Activated T-cell treated with anti-CD3 and anti-CD28 coated beads, Interleukin-2, amount 50 U/mL, for 24 hours (primary cell): ENCODE data around the gene PACS2.

Experiments used
- DNase-seq: peaks from one replicate; pipeline ENCODE4 v3.0.0-alpha.2; 2020
- H3K27ac Mint-ChIP-seq: 2 replicates; pipeline ENCODE4 v1.8.0; 2020; ENCODE audit warnings: mild to moderate bottlenecking, mixed read lengths
- H3K27me3 Mint-ChIP-seq: 2 replicates; pipeline ENCODE4 v1.8.0; 2020; ENCODE audit warnings: mixed read lengths
- H3K36me3 Mint-ChIP-seq: 2 replicates; pipeline ENCODE4 v1.8.0; 2020; ENCODE audit warnings: low read depth, mixed read lengths
- H3K4me1 Mint-ChIP-seq: 2 replicates; pipeline ENCODE4 v1.8.0; 2020; ENCODE audit warnings: low read depth, mixed read lengths
- H3K4me3 Mint-ChIP-seq: 2 replicates; pipeline ENCODE4 v1.8.0; 2020; ENCODE audit warnings: mild to moderate bottlenecking, moderate library complexity, mixed read lengths
- H3K9me3 Mint-ChIP-seq: 2 replicates; pipeline ENCODE4 v1.8.0; 2020; ENCODE audit warnings: mixed read lengths

Gene PACS2

DNA sequence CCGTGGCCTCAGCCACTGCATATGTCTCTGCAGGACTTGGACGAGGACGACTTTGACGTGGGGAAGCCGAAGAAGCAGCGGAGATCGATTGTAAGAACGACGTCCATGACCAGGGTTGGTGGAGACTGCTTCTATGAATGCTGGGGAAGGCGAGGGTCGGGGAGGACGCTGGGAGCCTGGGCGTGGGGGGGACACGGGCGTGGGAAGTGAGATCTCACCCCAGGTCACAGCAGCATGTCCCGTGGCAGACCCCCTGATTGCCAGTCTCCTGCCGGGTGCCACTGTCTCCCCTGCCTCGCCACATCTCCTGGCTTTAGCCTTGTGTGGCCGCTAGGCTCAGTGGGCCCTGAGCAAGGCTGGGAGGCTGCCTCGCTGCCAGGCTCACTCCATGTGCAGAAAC lies 53.9 kb downstream of the PACS2 start:
- Mint-ChIP-seq H3K4me1 (peaks cover 8% of the 10 kb centered on the region), H3K36me3 (peaks cover 5% of the 10 kb centered on the region), H3K4me3 (no peak overlapping the region), H3K27me3 (no peaks in the 10 kb centered on the region), H3K27ac (no peak overlapping the region), H3K9me3 (no peaks in the 10 kb centered on the region)
- no peak for DNase-seq

GRCh38 chr14:105368910-105369652 lies 54.5 kb downstream of the PACS2 start:
- Mint-ChIP-seq H3K27me3 (no peaks in the 10 kb centered on the region), H3K4me3 (no peak overlapping the region), H3K4me1 (peaks cover 2% of the 10 kb centered on the region)

DNA sequence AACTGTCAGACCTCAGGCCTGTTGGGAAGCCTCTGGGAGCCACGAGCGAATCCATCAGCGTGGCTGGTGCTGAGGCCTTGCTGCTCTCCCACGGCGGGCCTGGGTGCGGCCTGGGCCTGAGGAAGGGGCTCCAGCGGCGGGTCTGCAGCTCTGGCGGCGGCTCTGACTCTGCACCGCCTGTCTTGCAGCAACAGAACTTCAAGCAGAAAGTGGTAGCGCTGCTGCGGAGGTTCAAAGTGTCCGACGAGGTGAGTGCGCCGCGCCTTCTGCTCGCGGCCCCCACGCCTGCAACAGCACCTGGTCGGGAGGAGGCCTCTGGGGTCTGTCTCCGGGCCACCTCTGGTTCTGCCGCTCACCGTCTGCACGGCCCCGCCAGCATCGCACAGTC lies 55.1 kb downstream of the PACS2 start:
- DNase-seq, result no peak
- Mint-ChIP-seq H3K4me3 (no peak overlapping the region), H3K4me1 (peaks cover 1% of the 10 kb centered on the region), H3K27ac (no peak overlapping the region), H3K36me3 (peaks cover 5% of the 10 kb centered on the region), H3K9me3 (no peaks in the 10 kb centered on the region), H3K27me3 (no peaks in the 10 kb centered on the region)

More at GRCh38 chr14:105368910-105369652, 54.5 kb downstream of the PACS2 start:
- H3K27ac Mint-ChIP-seq, result no peak overlapping the region
- peaks cover 5% of the 10 kb centered on the region for H3K36me3 Mint-ChIP-seq
- H3K9me3 Mint-ChIP-seq, result no peaks in the 10 kb centered on the region
- no peak for DNase-seq

DNA sequence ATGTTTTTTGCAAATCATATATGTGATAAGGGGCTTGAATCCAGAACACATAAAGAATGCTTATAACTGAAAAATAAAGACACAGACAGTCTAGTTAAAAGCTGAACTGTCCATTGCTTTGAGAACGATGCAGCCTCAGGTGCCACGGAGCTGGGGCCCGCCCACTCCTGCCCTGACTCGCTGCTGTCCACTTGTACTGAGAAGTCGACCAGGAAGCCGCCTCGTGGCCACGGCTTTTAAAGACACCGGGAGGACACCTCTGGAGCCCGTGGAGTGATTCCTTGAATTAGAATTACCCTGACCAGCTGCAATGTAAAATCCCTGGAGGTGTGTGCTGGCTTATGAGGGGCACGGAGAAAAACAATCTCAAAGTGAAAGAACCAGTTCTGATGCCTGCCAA lies 59.8 kb downstream of the PACS2 start:
- Mint-ChIP-seq H3K27ac (no peak overlapping the region), H3K36me3 (no peaks in the 10 kb centered on the region), H3K27me3 (no peaks in the 10 kb centered on the region), H3K4me1 (peaks cover 11% of the 10 kb centered on the region), H3K4me3 (no peak overlapping the region), H3K9me3 (no peaks in the 10 kb centered on the region)
- no peak for DNase-seq

DNA sequence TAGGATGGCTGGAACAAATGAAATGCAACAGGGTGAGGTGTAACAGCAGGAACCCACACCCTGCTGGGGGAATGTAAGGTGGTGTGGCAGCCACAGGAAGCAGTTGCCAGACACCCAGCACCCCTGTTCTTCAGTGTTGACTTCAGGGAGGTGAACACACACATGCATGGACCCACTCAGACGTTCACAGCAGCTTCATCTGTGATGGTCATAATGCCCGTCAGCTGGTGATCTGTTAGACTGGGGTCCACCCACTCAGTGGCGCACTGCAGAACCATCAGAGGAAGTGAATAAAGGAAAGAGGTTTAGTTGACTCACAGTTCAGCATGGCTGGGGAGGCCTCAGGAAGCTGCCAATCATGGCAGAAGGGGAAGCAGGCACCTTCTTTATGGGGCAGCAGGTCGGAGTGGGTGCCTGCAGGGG lies 61.1 kb downstream of the PACS2 start:
- DNase-seq, result peak; percentile 59
- Mint-ChIP-seq H3K9me3 (no peaks in the 10 kb centered on the region), H3K4me3 (peak overlapping the region; percentile 12), H3K27me3 (no peaks in the 10 kb centered on the region), H3K4me1 (peaks cover 11% of the 10 kb centered on the region), H3K27ac (peak overlapping the region; percentile 53), H3K36me3 (peaks cover 2% of the 10 kb centered on the region)

DNA sequence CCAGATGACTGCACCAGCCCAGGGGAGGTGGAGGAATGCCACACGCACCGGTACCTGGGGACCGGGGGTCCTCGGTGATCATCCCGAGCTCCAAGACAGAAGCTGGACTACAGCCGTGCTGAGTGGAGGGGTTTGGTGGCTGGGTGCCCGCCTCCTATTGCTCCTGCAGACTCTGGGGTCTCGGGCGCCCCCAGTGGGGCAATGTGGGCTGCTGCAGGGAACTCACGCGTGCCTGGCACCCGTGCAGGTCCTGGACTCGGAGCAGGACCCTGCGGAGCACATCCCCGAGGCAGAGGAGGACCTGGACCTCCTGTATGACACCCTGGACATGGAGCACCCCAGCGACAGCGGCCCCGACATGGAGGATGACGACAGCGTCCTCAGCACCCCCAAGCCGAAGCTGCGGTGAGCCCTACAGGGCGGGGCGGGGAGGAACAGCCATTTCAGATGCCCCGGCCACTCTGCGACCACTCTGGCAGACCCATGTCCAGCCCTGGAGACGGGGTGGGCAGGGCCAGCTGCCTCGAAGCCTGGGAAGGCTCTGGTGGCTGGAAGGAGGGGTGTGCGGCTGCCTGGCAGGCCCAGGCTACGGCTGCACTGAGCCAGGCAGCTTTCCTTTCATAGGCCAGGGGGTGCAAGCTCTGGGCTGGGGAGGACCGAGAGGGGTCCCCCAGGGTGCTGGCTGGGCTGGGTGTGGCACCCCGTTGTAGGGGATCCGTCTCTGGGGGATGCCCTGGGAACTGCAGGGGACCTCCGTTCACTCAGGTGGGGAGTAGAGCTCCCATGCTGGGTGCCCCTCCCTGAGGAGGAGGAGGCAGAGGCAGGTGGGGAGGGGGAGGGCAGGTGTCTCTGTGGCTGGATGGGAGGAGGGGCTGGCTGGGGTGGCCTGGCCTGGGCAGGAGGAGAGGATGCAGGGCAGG lies 62.2 kb downstream of the PACS2 start:
- Mint-ChIP-seq H3K9me3 (no peaks in the 10 kb centered on the region), H3K36me3 (peaks cover 3% of the 10 kb centered on the region), H3K27ac (no peak overlapping the region), H3K4me1 (peaks cover 9% of the 10 kb centered on the region), H3K27me3 (no peaks in the 10 kb centered on the region), H3K4me3 (no peak overlapping the region)
- no peak for DNase-seq

DNA sequence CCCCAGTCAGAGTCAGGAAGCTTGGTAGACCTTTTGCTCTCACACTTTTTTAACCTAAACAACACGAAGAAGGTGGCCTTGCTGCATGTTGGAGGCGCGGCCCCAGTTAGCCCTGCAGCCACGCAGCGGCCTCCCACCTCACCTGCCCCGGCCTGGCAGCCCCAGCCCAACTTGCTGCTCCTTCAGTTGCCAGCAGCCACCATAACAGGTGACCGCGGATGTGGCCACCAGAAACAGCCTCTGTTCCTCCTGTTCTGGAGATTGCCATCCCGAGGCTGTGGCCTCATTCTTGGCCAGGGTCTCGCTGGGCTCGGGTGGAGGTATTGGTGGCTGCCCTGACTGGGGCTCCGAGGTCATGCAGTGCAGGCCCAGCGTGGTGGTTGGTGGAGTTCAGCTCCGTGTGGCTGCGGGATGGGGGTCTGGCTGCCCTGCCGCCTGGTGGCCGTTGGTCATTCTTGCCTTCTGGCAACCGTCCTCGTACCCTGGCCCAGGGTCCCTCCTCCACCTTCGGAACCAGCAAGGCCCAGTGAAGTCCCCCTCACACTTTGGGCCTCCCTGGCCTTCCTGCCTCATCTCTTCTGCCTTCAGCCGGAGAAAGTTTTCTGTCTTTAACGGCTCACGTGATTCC lies 63.1 kb downstream of the PACS2 start:
- peaks cover 6% of the 10 kb centered on the region for H3K36me3 Mint-ChIP-seq
- no peak overlapping the region for H3K4me3 Mint-ChIP-seq
- DNase-seq, result no peak
- peaks cover 9% of the 10 kb centered on the region for H3K4me1 Mint-ChIP-seq
- H3K9me3 Mint-ChIP-seq, result no peaks in the 10 kb centered on the region
- H3K27me3 Mint-ChIP-seq, result no peaks in the 10 kb centered on the region
- H3K27ac Mint-ChIP-seq, result no peak overlapping the region

DNA sequence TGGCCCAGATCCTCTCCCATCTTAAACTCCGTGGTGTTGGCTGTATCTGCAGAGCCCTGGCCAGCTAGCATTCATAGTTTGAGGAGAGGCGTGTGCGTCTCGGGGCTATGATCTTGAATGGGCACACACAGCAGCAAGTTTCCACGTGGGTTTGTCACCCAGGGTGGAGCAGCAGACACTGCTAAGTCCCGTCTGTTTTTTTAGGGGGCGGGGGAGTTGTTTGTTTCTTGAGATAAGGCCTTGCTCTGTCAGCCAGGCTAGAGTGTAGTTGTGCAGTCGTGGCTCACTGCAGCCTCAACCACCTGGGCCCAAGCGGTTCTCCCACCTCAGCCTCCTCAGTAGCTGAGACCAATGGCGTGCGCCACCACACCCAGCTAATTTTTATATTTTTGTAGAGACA lies 63.7 kb downstream of the PACS2 start:
- Mint-ChIP-seq H3K27ac (no peak overlapping the region), H3K36me3 (peaks cover 10% of the 10 kb centered on the region), H3K9me3 (no peaks in the 10 kb centered on the region), H3K27me3 (no peaks in the 10 kb centered on the region), H3K4me1 (peaks cover 9% of the 10 kb centered on the region), H3K4me3 (no peak overlapping the region)
- DNase-seq, result no peak

DNA sequence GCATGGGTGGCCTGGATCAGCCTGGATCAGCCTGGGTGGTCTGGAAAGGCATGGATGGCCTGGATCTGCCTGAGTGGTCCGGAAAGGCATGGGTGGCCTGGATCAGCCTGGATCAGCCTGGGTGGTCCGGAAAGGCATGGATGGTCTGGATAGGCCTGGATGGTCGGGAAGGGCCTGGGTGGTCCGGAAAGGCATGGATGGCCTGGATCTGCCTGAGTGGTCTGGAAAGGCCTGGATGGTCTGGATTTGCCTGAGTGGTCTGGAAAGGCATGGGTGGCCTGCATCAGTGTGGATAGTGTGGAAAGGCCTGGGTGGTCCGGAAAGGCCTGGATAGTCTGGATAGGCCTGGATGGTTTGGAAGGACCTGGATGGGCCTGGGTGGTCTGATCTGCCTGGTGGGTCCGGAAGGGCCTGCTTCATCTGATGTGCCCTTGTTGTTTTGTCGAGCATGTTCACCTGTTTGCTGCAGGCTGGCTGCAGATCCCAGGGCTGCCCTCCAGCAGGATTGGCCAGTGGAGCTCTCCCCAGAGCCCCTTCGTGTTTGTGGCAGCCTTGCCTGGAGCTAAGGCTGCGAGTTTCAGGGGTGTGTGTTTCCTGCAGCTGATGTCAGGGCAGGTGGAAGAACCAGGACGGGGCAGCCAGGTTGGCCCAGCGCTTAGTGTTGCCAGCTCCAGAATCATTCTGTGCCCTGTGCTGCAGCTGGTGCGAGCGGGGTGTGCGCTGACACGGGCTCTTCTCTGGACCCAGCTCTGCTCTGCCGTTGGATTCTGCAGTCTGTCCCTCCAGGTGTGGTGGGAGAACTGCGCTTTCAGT lies 64.5 kb downstream of the PACS2 start:
- Mint-ChIP-seq H3K4me1 (peaks cover 9% of the 10 kb centered on the region), H3K27ac (no peak overlapping the region), H3K27me3 (no peaks in the 10 kb centered on the region), H3K36me3 (peaks cover 17% of the 10 kb centered on the region), H3K4me3 (no peak overlapping the region), H3K9me3 (no peaks in the 10 kb centered on the region)
- no peak for DNase-seq

- no peak for DNase-seq
- peaks cover 9% of the 10 kb centered on the region for H3K4me1 Mint-ChIP-seq
- no peaks in the 10 kb centered on the region for H3K9me3 Mint-ChIP-seq
- H3K27me3 Mint-ChIP-seq, result no peaks in the 10 kb centered on the region
- H3K36me3 Mint-ChIP-seq, result peaks cover 17% of the 10 kb centered on the region
- H3K4me3 Mint-ChIP-seq, result no peak overlapping the region
- no peak overlapping the region for H3K27ac Mint-ChIP-seq
Measured at GRCh38 chr14:105379946-105380345, 65.4 kb downstream of the PACS2 start.

DNA sequence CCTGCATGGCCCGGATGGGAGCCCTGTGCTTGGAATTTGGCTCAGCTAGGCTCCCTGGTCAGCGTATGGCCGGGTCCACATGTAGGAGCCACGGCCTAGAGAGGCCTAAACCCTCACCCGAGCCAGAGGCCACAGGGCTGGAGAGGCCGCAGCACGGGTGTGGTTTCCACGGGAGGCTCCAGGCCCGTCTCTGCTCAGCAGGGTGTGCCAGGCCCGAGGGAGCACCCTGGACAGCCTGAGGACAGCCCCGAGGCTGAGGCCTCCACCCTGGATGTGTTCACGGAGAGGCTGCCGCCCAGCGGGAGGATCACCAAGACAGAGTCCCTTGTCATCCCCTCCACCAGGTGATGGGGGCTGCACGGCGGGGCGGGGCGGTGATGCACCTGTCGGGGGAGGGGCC lies 66.2 kb downstream of the PACS2 start:
- Mint-ChIP-seq H3K36me3 (peaks cover 24% of the 10 kb centered on the region), H3K4me1 (peaks cover 5% of the 10 kb centered on the region), H3K9me3 (no peaks in the 10 kb centered on the region), H3K27ac (no peak overlapping the region), H3K4me3 (no peak overlapping the region), H3K27me3 (no peaks in the 10 kb centered on the region)
- DNase-seq, result no peak

- H3K4me3 Mint-ChIP-seq, result no peak overlapping the region
- no peaks in the 10 kb centered on the region for H3K4me1 Mint-ChIP-seq
- H3K9me3 Mint-ChIP-seq, result no peaks in the 10 kb centered on the region
- no peaks in the 10 kb centered on the region for H3K27me3 Mint-ChIP-seq
- no peak overlapping the region for H3K27ac Mint-ChIP-seq
- DNase-seq, result no peak
- peaks cover 24% of the 10 kb centered on the region for H3K36me3 Mint-ChIP-seq
Measured at GRCh38 chr14:105381446-105382342, 67.1 kb downstream of the PACS2 start.

GRCh38 chr14:105382343-105383082 lies 68.0 kb downstream of the PACS2 start:
- Mint-ChIP-seq H3K4me1 (no peaks in the 10 kb centered on the region), H3K4me3 (no peak overlapping the region), H3K36me3 (peaks cover 26% of the 10 kb centered on the region), H3K27me3 (no peaks in the 10 kb centered on the region), H3K27ac (no peak overlapping the region), H3K9me3 (no peaks in the 10 kb centered on the region)
- no peak for DNase-seq
